Posterior vena cava (tissue), 2 donors: ENCODE measurements around the gene PSMB3. TPM values are rescaled to one million over a fixed set of nuclear protein-coding genes. Genes with fewer than 3 reads are reported as not detected.
"Not testable (repeated sequence)": the region's sequence is repeated elsewhere in the genome, so short reads cannot be mapped to it uniquely, and the experiment has no call there.

Experiments
- DNase-seq: peaks from one replicate; pipeline ENCODE4 v3.0.0-alpha.2; 2020; ENCODE audit warnings: low spot score
- intact Hi-C, 2 donors: fragments of 100-400 bp; cut with DNase I; formaldehyde crosslinking; loops; one replicate each; pipeline versions ENCODE4 v1.14.1 to v1.14.2; 2022 to 2023
- total RNA-seq, 2 donors: library from RNA; stranded (reverse); fragmentation: NEBNext Ultra II Directional; extraction: Animal tissue kit (Norgen Biotek cat#: 25700); gene quantifications; one replicate each; pipeline ENCODE4 v1.2.1, GENCODE V29; 2021
- donor health status: DM: yes; HTN: yes; CAD: no.
- donor health status: DM: yes; HTN: yes; CAD: no.

PSMB3 gene
- total RNA-seq, 2 donors from 2014 or later, result 133 to 137 TPM

DNA sequence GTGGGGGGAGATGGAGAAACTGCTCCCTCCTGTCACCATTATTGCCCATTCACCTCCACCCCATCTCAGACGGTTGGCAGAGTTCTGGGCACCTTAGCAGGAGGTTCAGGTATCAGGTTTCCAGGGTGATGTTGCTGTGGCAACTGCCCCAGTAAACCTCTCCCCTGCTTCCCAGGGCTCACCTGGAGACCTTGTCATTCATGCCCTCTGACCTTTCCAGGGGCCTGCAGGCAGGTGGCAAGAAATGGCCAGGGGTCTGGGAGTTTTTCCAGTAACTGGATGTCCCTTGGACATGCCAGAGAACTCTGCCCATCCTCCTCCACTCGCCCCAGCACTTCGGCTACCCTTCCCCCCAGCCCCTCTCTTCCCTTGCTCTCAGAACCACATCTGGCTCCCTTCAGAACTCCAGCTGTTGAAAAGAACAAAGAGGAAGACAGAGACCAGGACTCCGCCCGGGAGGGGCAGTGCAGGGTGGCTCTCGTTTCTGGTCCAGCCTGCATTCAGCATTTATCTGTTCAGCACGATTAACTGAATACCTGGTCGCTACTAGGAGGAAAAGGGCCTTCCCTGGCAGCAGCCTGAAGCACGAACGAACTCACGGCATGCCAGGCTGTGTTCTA, 39.0 kb upstream of the PSMB3 start:
- no peak for DNase-seq
- intact Hi-C loops, result no loop called here

DNA sequence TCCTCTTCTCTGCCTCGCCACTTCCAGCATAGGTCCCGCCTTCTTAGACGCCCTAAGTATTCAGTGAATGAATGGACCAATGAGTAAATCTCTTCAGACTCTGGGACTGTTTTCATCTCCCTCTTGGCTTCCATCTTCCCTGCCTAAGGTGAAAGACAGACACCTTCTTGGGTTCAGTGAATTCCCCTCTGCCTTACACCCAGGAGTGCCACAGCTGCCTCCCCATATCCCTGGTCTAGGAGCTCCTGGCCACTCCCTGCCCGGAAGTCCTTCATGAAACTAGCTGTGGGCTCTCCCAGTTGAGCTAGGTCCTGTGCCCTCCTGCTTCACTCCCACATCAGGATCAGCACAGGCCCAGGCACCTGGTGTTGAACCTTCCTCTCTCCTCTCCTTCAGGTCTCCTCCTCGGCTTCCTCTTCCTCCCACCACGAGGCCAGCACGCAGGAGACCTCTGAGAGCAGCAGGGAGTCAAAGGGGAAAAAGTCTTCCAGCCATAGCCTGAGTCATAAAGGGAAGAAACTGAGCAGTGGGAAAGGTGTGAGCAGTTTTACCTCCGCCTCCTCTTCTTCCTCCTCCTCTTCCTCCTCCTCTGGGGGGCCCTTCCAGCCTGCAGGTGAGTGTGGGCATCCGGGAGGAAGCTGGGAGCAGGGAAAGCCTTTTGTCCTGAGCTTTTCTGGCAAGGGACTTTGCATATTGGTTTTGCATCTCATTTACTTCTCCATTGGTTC, 37.2 kb upstream of the PSMB3 start:
- no peak for DNase-seq
- intact Hi-C loops, result no loop called here

DNA sequence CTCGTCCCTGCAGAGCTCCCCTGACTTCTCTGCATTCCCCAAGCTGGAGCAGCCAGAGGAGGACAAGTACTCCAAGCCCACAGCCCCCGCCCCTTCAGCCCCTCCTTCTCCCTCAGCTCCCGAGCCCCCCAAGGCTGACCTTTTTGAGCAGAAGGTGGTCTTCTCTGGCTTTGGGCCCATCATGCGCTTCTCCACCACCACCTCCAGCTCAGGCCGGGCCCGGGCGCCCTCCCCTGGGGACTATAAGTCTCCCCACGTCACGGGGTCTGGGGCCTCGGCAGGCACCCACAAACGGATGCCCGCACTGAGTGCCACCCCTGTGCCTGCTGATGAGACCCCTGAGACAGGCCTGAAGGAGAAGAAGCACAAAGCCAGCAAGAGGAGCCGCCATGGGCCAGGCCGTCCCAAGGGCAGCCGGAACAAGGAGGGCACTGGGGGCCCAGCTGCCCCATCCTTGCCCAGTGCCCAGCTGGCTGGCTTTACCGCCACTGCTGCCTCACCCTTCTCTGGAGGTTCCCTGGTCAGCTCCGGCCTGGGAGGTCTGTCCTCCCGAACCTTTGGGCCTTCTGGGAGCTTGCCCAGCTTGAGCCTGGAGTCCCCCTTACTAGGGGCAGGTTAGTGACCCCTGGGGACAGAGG, 36.1 kb upstream of the PSMB3 start:
- intact Hi-C loops, result no loop called here

DNA sequence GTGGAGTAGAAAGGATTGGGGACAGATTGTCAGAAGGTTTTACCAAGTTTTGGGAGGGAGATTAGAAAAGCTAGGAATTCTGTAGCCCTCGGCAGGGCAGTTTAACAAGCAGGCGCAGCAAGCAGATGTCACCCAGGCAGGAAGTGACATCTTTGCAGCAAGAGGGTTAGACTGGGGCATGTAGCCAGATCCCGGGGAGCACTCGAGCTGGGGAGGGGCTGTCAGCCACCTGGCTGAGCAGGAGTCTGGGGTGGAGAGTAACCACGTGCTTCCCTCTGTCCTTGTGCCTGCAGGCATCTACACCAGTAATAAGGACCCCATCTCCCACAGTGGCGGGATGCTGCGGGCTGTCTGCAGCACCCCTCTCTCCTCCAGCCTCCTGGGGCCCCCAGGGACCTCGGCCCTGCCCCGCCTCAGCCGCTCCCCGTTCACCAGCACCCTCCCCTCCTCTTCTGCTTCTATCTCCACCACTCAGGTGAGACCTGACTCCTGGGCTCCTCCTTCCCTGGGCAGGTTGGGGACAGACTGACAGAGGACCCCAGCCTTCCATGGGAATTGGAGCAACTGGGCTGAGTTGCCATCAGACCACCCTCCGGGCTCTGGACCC, 35.3 kb upstream of the PSMB3 start:
- intact Hi-C loops, result no loop called here
- no peak for DNase-seq

More for the DNA sequence above, 36.1 kb upstream of the PSMB3 start:
- no peak for DNase-seq

DNA sequence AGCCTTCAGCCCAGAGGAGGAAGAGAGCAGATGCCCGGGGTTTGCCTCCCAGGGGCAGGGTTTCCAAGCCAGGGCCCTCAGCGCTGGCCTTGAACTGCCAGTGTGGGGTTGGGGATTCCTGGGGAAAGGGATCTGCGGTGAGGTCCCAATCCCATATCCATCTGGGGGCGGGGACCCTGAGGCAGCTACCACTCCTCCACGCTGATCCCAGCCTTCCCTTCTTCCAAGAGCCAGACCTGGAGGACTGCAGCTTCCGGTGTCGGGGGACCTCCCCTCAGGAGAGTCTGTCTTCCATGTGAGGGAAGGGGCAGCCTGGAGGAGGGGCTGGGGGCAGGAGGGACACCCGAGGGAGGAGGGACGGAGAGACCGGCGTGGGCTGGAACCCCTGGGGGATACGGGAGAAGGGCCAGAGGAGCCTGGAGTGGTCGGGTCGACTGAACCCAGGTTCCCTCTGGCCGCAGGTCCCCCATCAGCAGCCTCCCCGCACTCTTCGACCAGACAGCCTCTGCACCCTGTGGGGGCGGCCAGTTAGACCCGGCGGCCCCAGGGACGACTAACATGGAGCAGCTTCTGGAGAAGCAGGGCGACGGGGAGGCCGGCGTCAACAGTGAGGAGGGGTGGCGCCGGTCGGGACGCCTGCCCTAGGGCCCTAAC, 33.1 kb upstream of the PSMB3 start:
- DNase-seq, result no peak

DNA sequence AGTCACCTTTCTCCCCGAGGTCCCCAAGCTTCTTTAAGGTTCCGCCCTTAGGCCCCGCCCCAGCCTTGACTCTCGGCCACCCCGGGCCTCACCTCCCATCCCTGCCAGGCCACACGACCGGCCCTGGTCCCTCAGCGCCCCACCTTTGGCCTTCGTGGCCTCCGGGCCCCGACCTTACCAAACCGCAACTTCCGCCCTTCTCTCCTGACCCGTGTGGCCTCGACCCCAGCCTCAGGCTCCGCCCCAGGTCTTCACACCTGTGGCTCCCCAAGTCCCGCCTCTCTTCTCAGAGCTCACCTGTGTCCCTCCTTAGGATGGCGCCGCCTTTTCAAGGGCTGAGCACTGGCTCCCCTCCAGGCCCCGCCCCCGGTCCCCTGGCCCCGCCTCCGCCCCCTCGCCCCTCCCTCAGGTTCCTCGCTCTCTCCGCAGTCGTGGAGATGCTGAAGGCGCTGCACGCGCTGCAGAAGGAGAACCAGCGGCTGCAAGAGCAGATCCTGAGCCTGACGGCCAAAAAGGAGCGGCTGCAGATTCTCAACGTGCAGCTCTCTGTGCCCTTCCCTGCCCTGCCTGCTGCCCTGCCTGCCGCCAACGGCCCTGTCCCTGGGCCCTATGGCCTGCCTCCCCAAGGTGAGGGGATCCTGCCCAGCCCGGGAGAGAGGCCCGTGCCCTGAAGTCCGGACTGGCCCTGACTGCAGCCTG, 32.4 kb upstream of the PSMB3 start:
- DNase-seq, result no peak
- intact Hi-C loops, result no loop called here

More for the DNA sequence above, 33.1 kb upstream of the PSMB3 start:
- intact Hi-C loops, result no loop called here

DNA sequence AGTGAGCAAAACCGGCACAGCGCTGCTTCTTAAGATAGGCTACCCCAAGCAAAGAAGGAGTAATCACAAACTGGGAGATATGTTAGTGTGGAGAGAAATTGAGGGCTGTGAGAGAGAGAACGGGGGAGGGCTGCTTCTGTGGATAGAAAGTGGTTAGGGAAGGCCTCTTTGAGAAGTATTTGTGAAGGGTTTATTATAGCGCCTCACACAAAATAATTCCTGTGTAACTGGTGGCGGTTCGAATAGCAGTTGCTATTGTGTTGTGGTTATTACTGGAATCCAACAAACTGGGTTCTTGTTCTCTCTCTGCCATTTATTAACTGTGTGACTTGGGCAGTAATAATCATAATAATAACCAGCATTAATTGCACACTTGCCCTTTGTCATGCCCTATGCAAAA, 31.6 kb upstream of the PSMB3 start:
- intact Hi-C loops, result no loop called here
- no peak for DNase-seq

DNA sequence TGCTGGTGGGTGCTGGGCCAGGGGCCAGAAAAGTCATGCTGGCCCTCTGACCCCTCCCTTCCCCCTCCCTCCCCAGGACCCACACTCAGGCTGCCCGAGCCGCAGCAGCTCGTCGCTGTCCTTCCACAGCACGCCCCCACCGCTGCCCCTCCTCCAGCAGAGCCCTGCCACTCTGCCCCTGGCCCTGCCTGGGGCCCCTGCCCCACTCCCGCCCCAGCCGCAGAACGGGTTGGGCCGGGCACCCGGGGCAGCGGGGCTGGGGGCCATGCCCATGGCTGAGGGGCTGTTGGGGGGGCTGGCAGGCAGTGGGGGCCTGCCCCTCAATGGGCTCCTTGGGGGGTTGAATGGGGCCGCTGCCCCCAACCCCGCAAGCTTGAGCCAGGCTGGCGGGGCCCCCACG, 30.7 kb upstream of the PSMB3 start:
- no peak for DNase-seq

DNA sequence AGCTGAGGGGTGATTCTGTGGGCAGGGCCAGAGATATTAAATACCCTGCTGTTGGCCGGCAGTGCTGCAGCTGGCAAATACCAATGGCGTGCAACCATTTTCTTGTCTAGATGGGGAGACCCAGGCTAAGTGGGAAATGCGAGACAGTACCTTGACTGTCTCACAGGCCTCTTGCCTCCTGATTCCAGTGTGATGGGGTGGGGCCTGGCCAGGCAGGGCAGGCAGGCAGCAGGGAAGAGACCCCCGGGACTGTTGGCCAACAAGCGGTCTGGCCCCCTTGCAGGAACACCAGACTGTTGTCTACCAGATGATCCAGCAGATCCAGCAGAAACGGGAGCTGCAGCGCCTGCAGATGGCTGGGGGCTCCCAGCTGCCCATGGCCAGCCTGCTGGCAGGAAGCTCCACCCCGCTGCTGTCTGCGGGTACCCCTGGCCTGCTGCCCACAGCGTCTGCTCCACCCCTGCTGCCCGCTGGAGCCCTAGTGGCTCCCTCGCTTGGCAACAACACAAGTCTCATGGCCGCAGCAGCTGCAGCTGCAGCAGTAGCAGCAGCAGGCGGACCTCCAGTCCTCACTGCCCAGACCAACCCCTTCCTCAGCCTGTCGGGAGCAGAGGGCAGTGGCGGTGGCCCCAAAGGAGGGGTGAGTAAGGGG, 28.1 kb upstream of the PSMB3 start:
- peak; percentile 87 for DNase-seq

More for the DNA sequence above, 30.7 kb upstream of the PSMB3 start:
- intact Hi-C loops, result no loop called here

DNA sequence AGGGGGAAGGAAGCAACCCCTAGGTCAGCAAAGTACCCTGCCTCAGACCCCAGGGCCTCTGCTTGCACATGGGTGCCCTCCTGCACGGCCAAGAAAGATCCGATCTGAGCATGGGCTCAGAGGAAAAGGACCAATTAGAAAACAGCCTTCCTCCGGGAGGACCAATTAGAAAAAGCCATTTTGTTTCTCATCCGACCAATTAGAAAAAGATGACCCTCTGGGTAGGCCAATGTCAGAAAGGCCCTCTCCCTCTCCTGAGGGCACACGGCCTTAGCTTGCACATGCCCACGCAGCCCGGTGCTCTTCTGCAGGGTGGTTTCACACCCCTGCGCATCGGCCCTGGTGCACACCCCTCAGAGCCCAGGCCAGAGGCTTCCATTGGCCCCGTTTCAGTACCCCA, 27.5 kb upstream of the PSMB3 start:
- no peak for DNase-seq
- intact Hi-C loops, result no loop called here

More for the DNA sequence above, 28.1 kb upstream of the PSMB3 start:
- intact Hi-C loops, result no loop called here

DNA sequence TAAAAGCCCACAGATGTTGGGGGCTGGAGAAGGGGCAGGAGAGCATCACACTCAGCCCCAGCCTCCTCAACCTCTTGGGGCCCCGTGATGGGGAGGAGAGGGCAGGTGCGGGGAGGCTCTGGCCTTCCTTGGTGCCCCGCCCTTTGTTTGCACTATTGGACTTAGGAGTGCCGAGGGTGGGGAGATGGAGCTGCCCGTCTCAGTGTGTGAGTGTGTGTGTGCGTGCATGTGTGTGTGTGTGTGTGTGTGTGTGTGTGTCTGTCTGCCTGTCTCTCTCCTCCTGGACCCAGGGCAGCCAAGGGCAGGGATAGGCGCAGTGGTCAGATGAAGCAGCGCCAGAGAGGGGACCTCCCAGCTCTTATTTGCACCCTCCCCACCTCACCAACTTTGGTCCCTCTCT, 26.4 kb upstream of the PSMB3 start:
- DNase-seq, intact Hi-C loops: not testable (repeated sequence)

DNA sequence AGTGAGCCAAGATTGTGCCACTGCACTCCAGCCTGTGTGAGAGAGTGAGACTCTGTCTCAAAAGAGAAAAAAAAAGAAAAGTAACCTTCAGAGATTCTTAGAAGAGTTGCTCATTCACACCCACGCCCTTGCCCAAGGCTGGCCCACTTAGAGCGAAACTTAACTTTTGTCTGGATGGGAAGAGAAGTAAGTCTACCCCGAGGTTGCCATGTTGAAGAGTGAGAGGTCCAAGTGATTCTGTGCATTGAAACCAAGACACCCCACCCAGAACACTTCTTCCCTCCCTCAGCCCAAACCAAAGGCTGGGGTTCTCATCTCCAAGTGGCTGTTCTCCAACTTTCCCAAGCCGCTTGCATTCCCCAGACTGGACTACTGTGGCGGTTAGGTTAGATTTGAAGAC, 24.8 kb upstream of the PSMB3 start:
- intact Hi-C loops, result no loop called here

DNA sequence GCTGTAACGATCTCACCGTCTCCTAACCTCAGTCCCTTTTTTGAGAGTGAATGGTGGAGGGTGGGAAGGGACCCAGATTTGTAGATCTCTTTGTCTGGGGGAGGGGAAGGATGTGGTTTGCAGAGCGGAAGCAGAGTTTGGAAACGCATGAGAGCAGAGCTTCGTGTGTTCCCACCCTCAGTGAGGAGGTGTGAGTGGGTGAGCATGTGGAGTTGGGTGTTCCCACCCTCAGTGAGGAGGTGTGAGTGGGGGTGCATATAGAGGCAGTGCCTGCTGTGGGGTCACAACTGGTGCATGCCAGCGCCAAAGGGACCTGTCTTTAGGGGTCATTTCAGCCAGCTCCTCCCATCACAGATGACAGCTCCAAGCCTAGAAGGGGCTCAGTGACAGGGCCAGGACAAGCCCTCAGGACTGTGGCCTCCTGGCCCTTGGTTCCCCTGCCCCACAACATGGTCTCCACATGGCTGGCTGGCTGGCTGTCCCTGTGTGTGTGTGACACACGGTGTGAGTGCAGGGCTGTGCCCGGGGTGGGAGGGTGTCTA, 24.2 kb upstream of the PSMB3 start:
- intact Hi-C loops, result no loop called here
- DNase-seq, result no peak

More for the DNA sequence above, 24.8 kb upstream of the PSMB3 start:
- DNase-seq, result no peak

DNA sequence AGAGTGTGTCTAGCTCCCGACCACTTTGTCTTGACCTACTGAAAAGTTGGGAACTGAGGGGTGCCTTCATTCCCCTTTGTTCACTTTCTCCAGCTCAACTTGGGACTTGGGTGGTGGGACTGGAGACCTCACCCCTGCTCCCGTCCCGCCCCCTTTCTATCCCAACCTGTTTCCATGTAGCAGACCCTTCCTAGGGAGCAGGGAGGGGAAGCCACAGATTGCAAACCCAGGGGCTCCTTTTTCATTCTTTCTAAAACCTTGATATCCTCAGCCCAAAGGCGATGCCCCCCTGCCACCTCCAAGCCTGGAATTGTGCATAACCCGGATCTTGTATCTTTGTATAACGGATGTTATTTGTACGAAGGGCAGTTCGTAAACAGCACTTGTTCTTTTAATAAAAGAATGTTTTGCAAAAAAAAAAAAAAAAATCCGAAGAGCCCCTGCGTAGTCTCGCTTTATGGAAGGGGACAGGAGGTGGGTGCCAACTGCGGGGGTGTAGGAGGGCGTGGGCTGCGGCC, 23.1 kb upstream of the PSMB3 start:
- intact Hi-C loops, result no loop called here
- DNase-seq, result no peak

DNA sequence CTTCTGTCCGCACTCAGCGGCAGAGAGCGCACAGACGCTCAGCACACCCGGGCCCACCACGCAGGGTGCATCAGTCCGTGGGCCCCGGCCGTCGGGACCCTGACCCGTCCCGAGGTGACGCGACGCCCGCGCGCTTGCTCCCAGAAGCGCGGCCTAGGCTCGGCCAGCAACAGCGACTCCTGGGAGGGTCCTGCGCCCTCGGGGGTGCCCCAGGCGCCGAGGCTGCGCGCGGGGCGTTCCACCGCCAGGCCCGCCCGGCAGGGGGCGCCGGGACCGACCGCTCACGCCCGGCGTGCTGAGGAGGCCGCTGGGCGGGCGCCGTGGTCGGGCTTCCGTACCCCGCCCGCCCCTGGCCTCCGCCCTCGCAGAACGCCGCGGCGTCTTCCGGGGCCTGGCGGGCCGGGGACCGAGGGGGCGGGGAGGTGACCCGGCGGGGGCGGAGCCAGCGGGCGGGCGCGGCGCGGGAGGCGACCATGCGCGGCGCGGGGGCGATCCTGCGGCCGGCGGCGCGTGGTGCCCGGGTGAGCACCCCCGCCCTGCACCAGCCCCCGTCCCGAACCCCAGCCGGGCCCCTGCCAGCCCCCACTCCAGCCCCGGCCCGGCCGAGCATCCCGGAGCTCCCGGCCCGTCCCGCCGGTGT, 22.5 kb upstream of the PSMB3 start, which contains the start of gene CISD3:
Gene CISD3 (plus strand): TSS at position 456 of the 640 bp plus-strand sequence. CDS start 18 bp downstream, at position 474.
- intact Hi-C loops, result loop anchor here in 1 of 2 donors (5.0 kb wide), 1 partner anchor 53 kb away; no protein-coding TSS in a partner anchor
- DNase-seq, result peak; percentile 95

DNA sequence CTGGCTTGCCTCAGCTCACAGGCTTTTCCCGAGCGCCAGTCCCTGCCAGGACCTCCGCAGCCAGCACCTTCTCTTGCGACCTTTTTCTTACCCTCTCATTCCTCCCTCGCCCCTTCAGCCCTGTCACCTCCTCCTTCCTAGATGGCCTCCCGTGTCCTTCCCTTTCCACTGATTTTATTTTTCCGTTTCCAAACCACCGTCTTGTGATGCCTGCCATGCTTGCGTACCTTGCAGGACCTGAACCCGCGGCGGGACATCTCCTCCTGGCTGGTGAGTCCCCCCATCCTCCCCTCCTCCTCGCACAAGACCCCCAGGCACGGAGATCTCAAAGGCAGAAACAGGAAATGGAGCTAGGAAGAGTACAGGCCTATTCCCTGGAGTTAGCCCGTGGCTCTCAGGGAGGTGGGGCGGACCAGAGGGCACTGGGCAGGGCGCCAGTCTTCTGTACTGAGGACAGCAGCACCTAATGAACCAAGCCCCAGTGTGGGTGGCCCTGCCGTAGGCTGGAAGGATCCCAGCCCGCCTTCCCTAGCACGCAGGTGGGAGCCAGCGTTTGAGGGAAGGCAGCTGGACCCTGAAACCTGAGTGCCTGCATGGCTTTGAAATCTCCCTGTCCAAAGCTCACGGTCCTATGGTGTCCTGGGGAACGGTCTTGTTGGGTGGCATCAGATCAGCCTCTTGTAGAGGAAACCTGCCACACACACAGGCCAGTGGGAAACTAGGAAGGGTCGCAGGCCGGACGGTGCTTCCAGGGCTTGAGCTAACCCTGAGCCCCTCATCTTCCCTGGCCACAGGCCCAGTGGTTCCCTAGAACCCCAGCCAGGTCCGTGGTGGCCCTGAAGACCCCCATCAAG, 21.8 kb upstream of the PSMB3 start:
- intact Hi-C loops, result loop anchor here in 1 of 2 donors (5.0 kb wide), 1 partner anchor 53 kb away; no protein-coding TSS in a partner anchor

More for the DNA sequence above, 21.8 kb upstream of the PSMB3 start:
- DNase-seq, result peak; percentile 90
